GM19463 (cell line): ENCODE measurements around the gene ASTN1.

Experiments used
- ATAC-seq: cut with Tn5 transposase; IDR thresholded peaks from one replicate; pipeline ENCODE4 v1.9.1; 2021; ENCODE audit warnings: mild to moderate bottlenecking, moderate library complexity; ENCODE audit not compliant: unreplicated experiment

Gene ASTN1

GRCh38 chr1:177164380-177165068 lies at the start of gene ASTN1:
Gene ASTN1, minus strand, starts transcription at chr1:177164712. Its CDS starts 36 bp downstream, at chr1:177164676.
- no peak for ATAC-seq

- ATAC-seq: no peak
Observed at GRCh38 chr1:177211231-177211630, 46.7 kb upstream of the ASTN1 start.

GRCh38 chr1:177210071-177210470 lies 45.6 kb upstream of the ASTN1 start:
- ATAC-seq: no peak

- ATAC-seq: no peak
Observed at GRCh38 chr1:177209357-177209756, 44.8 kb upstream of the ASTN1 start.

DNA sequence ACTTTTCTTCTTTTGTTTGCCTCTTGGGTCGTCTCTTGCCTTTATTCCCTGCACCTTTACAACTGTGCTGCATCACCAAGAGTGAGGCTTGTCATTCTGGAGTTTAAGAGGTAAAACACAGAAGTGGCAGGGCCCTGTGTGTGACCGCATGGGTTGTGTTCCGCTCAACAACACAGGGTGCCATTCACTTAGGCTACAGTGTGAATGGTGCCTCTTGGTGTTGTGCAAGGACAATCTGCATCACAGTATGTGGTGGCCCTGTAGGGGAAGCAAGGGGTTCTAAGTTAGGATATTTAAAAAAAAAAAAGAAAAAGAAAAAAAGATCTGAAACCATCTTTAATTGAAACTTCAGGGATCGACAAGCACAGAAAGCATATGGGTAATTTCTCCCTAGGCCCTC lies 44.4 kb upstream of the ASTN1 start:
- ATAC-seq: no peak

DNA sequence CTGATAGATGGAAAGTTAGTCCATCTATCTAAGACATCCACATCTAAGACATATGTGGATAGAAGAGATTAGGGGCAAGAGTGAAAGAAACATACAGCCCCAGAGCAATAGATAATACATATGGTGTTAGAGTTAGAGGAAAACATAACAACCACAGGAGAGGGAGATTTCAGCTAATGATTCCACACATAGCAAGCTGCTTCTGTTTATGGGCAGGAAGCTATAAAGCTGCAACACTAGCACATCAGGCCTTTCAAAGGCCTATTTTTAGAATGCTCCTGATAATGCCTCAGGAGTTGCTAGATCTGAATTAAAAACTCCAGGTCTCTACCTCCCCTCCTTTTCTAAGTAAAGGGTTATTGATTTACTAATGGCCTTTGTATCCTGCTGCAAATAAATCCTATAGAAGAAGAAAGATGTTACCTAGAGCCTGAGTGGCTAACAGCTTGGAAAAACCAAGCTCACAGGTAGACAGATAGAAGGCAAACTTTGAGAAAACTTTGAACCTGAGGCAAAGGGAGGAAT lies 42.4 kb upstream of the ASTN1 start:
- ATAC-seq: no peak

GRCh38 chr1:177200290-177200689 lies 35.8 kb upstream of the ASTN1 start:
- no peak for ATAC-seq

- ATAC-seq: no peak
Observed at GRCh38 chr1:177198243-177198642, 33.7 kb upstream of the ASTN1 start.

- ATAC-seq: no peak
Observed at GRCh38 chr1:177190308-177190970, 25.9 kb upstream of the ASTN1 start.

DNA sequence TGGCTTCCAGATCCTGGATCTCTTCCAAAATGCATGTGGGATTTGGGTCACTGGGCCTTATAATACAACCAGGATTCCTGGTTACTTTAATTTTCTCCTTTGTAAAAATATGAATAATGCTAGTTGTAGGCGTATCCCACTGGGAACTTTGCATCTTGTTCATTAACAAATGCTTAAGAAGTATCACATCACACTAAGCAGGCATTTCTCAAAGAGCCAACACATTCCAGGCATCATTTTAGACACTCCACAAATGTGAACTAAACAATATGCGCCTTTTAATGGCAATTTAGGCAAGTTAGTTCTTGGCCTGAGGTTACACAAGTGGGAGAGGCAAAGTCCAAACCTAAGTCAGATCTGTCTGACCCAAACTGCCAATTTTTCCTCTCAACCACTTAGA lies 22.1 kb upstream of the ASTN1 start:
- no peak for ATAC-seq

DNA sequence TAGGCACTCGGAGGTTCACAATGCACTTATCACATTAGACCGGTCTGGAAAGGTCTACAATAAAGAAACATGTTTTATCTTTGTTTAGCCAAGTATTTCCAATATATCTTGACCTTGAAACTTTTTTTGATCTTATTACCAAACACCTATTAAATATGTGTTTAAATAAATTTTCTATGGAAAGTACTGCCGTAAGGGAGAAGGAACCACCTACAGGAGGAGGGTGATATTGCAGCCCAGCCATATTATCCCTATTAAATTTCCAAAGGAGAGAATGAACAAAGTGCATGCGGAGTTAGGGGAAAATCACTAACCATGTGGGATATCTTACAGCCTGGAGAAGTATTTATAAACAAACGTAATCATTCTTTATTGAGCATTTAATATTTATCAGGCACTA lies 20.7 kb upstream of the ASTN1 start:
- ATAC-seq: no peak

DNA sequence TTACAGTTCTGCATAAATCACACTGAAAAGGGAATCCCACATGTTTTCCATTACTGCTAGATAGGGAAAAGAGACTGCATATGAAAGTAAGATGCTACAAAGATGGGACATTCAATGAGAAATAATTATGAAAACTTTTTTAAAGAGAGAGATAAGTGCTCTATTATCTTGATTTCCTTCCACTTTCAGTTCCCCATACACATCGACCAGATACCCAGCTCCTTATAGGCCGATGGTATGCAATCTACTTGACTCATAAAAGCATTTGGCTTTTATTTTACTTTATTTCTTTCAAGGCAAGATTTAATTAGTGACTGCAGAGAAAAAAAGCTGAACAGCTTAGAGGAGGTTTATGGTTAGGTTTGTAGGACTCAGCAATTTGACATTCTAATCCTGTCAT lies 19.3 kb upstream of the ASTN1 start:
- ATAC-seq: no peak

- peak; percentile 98 for ATAC-seq
Observed at GRCh38 chr1:177181631-177182291, 17.2 kb upstream of the ASTN1 start.

GRCh38 chr1:177181280-177181630 lies 16.7 kb upstream of the ASTN1 start:
- ATAC-seq: peak; percentile 14

DNA sequence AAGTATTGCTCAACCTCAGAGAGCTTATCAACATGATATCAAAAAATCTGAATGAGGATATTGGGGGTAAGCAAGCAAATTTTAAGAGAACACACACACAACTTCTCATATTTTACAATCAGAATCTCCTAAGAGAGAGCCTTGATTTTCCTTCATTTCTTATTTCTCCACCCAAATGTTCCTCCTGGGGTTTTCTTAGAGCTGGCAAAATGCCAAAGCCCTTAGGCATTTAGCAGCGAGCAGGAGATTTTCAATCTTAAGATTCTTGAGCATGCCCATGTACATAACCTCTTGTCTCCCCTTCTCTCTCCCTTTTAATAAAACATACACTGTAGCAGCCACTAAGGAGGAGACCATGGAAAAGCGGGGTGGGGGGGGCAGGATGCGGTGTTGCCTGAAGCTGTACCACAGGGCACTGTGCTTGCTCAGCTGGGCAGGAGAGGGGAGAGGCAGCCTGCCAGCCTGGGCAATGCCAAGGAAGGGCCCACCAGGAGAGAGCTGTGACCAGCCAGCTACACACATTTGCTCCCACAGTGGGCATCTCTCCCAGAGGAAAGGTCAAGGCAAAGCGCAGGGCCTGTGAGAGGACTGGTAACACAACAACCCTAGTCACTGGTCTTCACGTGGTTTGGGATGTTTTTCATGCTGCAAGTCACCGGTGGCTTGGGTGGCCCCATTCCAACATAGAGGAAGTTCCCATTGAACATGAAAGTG lies 10.6 kb upstream of the ASTN1 start:
- ATAC-seq: no peak

DNA sequence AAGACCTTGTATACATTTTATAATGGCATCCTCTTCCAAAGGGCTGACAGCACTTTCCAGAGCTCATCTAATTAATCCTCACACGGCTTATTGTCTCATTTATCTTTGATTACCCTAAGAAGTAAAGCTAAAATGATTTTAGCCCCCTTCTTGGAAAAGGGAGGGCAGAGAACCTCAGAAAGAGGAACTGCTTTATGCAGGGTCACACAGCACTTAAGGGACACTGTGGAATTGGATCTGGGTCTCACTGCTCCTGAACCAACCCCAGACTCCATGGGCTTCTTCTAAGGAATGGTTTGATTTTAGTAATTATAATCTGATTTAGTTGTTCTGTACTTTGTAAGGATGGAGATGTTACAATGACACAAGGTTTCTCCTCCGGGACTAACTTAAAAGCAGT lies 9.5 kb upstream of the ASTN1 start:
- ATAC-seq: no peak

DNA sequence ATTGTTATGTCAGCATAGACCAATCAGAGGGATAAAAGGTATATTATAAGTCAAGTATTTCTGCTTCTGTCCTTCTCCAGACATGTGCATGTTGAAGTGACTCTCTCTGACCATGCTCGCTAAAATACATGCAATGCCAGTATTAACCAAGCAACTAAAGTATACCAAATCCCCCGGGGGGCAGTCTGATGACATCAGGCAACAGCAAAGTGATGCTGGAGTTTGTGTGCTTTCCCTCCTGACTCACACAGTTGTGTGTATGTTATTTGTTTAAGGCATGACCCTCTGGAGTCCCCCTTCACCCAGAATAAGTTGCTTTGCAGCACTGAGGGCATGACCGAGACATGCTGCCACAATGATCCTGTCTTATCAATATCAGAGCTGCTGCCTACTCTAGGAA lies 8.4 kb upstream of the ASTN1 start:
- ATAC-seq: no peak

- no peak for ATAC-seq
Observed at GRCh38 chr1:177172272-177172671, 7.8 kb upstream of the ASTN1 start.

DNA sequence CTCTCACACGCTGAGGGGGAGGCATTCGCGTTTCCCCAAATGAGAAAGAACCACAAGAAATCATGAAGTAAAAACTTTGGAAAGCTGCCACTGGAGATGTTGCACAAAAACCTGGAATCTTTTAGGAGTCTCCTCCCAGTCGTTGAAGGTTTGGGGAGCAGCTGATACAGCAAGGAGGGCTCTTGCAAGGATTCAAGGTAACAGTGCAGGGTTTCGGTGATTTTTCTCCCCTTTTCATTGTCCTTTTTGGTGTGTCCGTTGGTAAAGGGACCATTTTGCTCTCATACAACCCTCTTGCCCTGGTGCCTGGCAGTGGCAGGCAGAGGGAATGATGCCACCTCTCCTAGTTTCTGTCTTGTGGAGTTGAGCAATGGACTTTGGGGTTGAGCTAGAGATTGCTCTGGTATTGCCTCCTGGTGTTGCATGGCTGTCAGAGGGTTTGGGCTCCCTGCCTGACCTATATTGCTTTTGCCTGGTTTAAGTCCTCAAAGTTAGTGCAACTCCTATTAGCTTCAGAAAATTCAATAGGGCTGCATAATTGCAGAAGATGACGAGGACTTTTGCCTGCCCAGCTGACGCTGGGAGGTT lies 7.1 kb upstream of the ASTN1 start:
- no peak for ATAC-seq

- peak; percentile 87 for ATAC-seq
Observed at GRCh38 chr1:177170756-177171535, 6.4 kb upstream of the ASTN1 start, which contains the start of gene BRINP2. Gene BRINP2, plus strand, starts transcription at chr1:177170958. Its CDS starts 58,919 bp downstream, at chr1:177229877.
